ENCODE measurements around the gene FHL1.

- TF ChIP-seq POLR2A (IDR thresholded peaks at IDR 0.05; ENCODE audit: low read length), result no peak
- no peak for TF ChIP-seq GATA1 (IDR thresholded peaks at IDR 0.05; ENCODE audit: low read depth, low read length)
Measured at GRCh38 chrX:136122207-136122606, 25.1 kb upstream of the FHL1 start.
